HepG2 (cell line): ENCODE results near the gene BAZ1A. TPM values are rescaled to one million over a fixed set of nuclear protein-coding genes. Genes with fewer than 3 reads are reported as not detected.

Experiments used
- BORCS8-MEF2B ChIP-seq: sonication (generic); formaldehyde crosslinking; IDR thresholded peaks from 2 replicates; pipeline ENCODE4 v1.8.0; 2022; ENCODE audit warnings: mild to moderate bottlenecking, missing genetic modification reagents
- CC2D1A ChIP-seq: sonication (generic); formaldehyde crosslinking; IDR thresholded peaks from 2 replicates; pipeline ENCODE4 v1.8.1; 2023; ENCODE audit warnings: mild to moderate bottlenecking, missing genetic modification reagents
- GTF3A ChIP-seq: sonication (generic); formaldehyde crosslinking; conservative IDR thresholded peaks from 2 replicates; pipeline ENCODE4 v1.4.0; 2020; ENCODE audit warnings: mild to moderate bottlenecking, missing genetic modification reagents
- RBFOX2 ChIP-seq: fragments of 200-400 bp; formaldehyde crosslinking; IDR thresholded peaks from 2 replicates; pipeline ENCODE4 v1.6.1; 2017; ENCODE audit warnings: low read depth, mild to moderate bottlenecking, low read length
- SRSF9 ChIP-seq: fragments of 200-400 bp; formaldehyde crosslinking; IDR thresholded peaks from 2 replicates; pipeline ENCODE4 v1.6.1; 2018; ENCODE audit warnings: borderline replicate concordance, mild to moderate bottlenecking, low read depth, low read length; ENCODE audit not compliant: insufficient read depth, poor library complexity, severe bottlenecking
- ZBTB20 ChIP-seq: sonication (generic); formaldehyde crosslinking; IDR thresholded peaks from 2 replicates; pipeline ENCODE4 v1.8.1; 2023; ENCODE audit warnings: missing genetic modification reagents, low read depth, mild to moderate bottlenecking, borderline replicate concordance
- ZFP90 ChIP-seq: sonication (generic); formaldehyde crosslinking; IDR thresholded peaks from 2 replicates; pipeline ENCODE4 v1.8.0; 2022; ENCODE audit warnings: missing genetic modification reagents, mild to moderate bottlenecking, inconsistent platforms, borderline replicate concordance
- ZNF12 ChIP-seq: sonication (generic); formaldehyde crosslinking; IDR thresholded peaks from 2 replicates; pipeline ENCODE4 v1.5.0; 2020; ENCODE audit warnings: missing genetic modification reagents
- ZNF225 ChIP-seq: sonication (generic); formaldehyde crosslinking; IDR thresholded peaks from 2 replicates; pipeline ENCODE4 v1.4.0; 2020; ENCODE audit warnings: mild to moderate bottlenecking, missing genetic modification reagents
- ZNF234 ChIP-seq: sonication (generic); formaldehyde crosslinking; conservative IDR thresholded peaks from 2 replicates; pipeline ENCODE4 v1.5.1; 2020; ENCODE audit warnings: mild to moderate bottlenecking, missing genetic modification reagents
- ZNF354B ChIP-seq: sonication (generic); formaldehyde crosslinking; IDR thresholded peaks from 2 replicates; pipeline ENCODE4 v1.8.0; 2022; ENCODE audit warnings: mild to moderate bottlenecking, missing genetic modification reagents
- ZSCAN22 ChIP-seq: sonication (generic); formaldehyde crosslinking; IDR thresholded peaks from 2 replicates; pipeline ENCODE4 v1.4.0; 2020; ENCODE audit warnings: mild to moderate bottlenecking, missing genetic modification reagents
- polyA plus RNA-seq, 8 experiments: library from polyadenylated mRNA; depleted of rRNA in 3 of 8; stranded (reverse) in 7 of 8; unstranded in 1 of 8; fragments of >200 nt; fragmentation: Illumina TruSeq in 4 of 8; extraction: Trizol in 4 of 8; gene quantifications; 2 replicates each; pipeline versions ENCODE4 v1.2.1 to v1.2.3, GENCODE V29; 2011 to 2016; ENCODE audit warnings: low read depth in 4 of 8, missing spikeins in 1 of 8, mixed read lengths in 1 of 8; ENCODE audit not compliant: insufficient read depth in 1 of 8
- total RNA-seq, 5 experiments: library from RNA; depleted of rRNA; stranded (reverse); fragments of >200 nt; fragmentation: Illumina TruSeq; extraction: Trizol; gene quantifications; 2 replicates each; pipeline ENCODE4 v1.2.3, GENCODE V29; 2016; ENCODE audit warnings: low read depth in 1 of 5
- TF ChIP-seq, protein P1 (sequence below): sonication (generic); formaldehyde crosslinking; conservative IDR thresholded peaks from 2 replicates; pipeline ENCODE4 v1.5.0; 2020; ENCODE audit warnings: missing genetic modification reagents
- TF ChIP-seq, protein P2 (sequence below), 2 experiments: sonication (generic) in 1 of 2; formaldehyde crosslinking in 1 of 2; IDR thresholded peaks; 2 replicates each; pipeline versions ENCODE4 v1.4.0 to v1.6.1; 2016 to 2020; ENCODE audit warnings: borderline replicate concordance in 1 of 2, low read depth in 1 of 2, mild to moderate bottlenecking in 1 of 2, missing genetic modification reagents in 1 of 2
- TF ChIP-seq, protein P3 (sequence below): sonication (generic); formaldehyde crosslinking; IDR thresholded peaks from 2 replicates; pipeline ENCODE4 v1.8.0; 2022; ENCODE audit warnings: mild to moderate bottlenecking, missing genetic modification reagents
- TF ChIP-seq, protein P4 (sequence below): IDR thresholded peaks from 2 replicates; pipeline ENCODE4 v1.6.1; 2016
- TF ChIP-seq, protein P5 (sequence below), 2 experiments: sonication (generic) in 1 of 2; formaldehyde crosslinking in 1 of 2; IDR thresholded peaks; 2 replicates each; pipeline versions ENCODE4 v1.5.1 to v1.6.1; 2011 to 2020; ENCODE audit warnings: borderline replicate concordance in 1 of 2, low read depth in 1 of 2, low read length in 1 of 2, mild to moderate bottlenecking in 1 of 2, missing genetic modification reagents in 1 of 2, moderate library complexity in 1 of 2

BAZ1A gene
- total and polyA plus RNA-seq, 2 of the 13 experiments (the other 11 are each of a cell fraction or from before 2014, with no cell fraction given) = 20.9 to 56.8 TPM

DNA sequence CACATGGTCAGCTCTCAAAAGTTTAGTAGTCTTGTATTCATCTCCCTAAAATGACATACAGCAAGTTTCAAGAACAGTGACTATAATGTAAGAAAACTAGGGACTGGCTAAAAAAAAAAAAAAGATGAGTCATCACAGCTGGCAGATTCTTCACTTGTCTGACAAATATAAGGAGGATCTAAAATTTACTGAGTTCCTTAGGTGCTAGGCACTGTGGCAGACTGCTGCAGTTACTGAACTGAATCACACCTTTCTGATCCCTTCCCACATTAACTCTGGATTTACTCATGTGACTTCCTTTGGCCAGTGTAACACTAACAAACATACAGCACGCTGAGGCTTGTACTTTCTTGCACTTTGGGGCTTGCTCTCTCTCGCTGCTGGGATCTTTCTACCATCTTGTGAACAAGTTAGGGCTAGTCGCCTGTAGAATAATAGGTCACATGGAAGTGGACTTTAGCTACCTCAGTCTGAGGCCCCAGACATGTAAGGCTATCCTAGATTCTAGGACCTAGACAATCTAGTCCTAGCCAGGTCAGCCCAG is 32.1 kb downstream of the BAZ1A start (continued):
- TF ChIP-seq, protein P1, sequence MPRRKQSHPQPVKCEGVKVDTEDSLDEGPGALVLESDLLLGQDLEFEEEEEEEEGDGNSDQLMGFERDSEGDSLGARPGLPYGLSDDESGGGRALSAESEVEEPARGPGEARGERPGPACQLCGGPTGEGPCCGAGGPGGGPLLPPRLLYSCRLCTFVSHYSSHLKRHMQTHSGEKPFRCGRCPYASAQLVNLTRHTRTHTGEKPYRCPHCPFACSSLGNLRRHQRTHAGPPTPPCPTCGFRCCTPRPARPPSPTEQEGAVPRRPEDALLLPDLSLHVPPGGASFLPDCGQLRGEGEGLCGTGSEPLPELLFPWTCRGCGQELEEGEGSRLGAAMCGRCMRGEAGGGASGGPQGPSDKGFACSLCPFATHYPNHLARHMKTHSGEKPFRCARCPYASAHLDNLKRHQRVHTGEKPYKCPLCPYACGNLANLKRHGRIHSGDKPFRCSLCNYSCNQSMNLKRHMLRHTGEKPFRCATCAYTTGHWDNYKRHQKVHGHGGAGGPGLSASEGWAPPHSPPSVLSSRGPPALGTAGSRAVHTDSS (CRISPR knock-in tag) = no peak
- peak; percentile 90 for TF ChIP-seq ZNF12 (CRISPR knock-in tag)
- TF ChIP-seq, protein P2, sequence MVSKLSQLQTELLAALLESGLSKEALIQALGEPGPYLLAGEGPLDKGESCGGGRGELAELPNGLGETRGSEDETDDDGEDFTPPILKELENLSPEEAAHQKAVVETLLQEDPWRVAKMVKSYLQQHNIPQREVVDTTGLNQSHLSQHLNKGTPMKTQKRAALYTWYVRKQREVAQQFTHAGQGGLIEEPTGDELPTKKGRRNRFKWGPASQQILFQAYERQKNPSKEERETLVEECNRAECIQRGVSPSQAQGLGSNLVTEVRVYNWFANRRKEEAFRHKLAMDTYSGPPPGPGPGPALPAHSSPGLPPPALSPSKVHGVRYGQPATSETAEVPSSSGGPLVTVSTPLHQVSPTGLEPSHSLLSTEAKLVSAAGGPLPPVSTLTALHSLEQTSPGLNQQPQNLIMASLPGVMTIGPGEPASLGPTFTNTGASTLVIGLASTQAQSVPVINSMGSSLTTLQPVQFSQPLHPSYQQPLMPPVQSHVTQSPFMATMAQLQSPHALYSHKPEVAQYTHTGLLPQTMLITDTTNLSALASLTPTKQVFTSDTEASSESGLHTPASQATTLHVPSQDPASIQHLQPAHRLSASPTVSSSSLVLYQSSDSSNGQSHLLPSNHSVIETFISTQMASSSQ (IDR thresholded peaks at IDR 0.05; ENCODE audit: low read depth) = no peak
- TF ChIP-seq, protein P2 (CRISPR knock-in tag; IDR thresholded peaks at IDR 0.05; ENCODE audit: borderline replicate concordance) = no peak
- TF ChIP-seq ZFP90 (CRISPR knock-in tag) = no peak
- TF ChIP-seq RBFOX2 = no peak
- TF ChIP-seq ZBTB20 (CRISPR knock-in tag) = no peak
- TF ChIP-seq, protein P3, sequence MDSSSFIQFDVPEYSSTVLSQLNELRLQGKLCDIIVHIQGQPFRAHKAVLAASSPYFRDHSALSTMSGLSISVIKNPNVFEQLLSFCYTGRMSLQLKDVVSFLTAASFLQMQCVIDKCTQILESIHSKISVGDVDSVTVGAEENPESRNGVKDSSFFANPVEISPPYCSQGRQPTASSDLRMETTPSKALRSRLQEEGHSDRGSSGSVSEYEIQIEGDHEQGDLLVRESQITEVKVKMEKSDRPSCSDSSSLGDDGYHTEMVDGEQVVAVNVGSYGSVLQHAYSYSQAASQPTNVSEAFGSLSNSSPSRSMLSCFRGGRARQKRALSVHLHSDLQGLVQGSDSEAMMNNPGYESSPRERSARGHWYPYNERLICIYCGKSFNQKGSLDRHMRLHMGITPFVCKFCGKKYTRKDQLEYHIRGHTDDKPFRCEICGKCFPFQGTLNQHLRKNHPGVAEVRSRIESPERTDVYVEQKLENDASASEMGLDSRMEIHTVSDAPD (CRISPR knock-in tag) = 0 out of 2 replicates have a peak, but pooled peaks have one; percentile 36
- no peak for TF ChIP-seq ZSCAN22 (CRISPR knock-in tag)
- TF ChIP-seq ZNF354B = 0 out of 2 replicates have a peak, but pooled peaks have one; percentile 57
- 0 out of 2 replicates have a peak, but pooled peaks have one; percentile 27 for TF ChIP-seq BORCS8-MEF2B (CRISPR knock-in tag)
- no peak for TF ChIP-seq SRSF9
- TF ChIP-seq, protein P4, sequence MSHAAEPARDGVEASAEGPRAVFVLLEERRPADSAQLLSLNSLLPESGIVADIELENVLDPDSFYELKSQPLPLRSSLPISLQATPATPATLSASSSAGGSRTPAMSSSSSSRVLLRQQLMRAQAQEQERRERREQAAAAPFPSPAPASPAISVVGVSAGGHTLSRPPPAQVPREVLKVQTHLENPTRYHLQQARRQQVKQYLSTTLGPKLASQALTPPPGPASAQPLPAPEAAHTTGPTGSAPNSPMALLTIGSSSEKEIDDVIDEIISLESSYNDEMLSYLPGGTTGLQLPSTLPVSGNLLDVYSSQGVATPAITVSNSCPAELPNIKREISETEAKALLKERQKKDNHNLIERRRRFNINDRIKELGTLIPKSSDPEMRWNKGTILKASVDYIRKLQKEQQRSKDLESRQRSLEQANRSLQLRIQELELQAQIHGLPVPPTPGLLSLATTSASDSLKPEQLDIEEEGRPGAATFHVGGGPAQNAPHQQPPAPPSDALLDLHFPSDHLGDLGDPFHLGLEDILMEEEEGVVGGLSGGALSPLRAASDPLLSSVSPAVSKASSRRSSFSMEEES (CRISPR knock-in tag) = 0 out of 2 replicates have a peak, but pooled peaks have one; percentile 20
- TF ChIP-seq, protein P5, sequence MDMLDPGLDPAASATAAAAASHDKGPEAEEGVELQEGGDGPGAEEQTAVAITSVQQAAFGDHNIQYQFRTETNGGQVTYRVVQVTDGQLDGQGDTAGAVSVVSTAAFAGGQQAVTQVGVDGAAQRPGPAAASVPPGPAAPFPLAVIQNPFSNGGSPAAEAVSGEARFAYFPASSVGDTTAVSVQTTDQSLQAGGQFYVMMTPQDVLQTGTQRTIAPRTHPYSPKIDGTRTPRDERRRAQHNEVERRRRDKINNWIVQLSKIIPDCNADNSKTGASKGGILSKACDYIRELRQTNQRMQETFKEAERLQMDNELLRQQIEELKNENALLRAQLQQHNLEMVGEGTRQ (IDR thresholded peaks at IDR 0.05; ENCODE audit: low read depth, low read length) = no peak
- TF ChIP-seq, protein P5 (CRISPR knock-in tag; IDR thresholded peaks at IDR 0.05; ENCODE audit: borderline replicate concordance) = no peak
- no peak for TF ChIP-seq ZNF225 (CRISPR knock-in tag)
- no peak for TF ChIP-seq CC2D1A
- TF ChIP-seq GTF3A (CRISPR knock-in tag) = no peak
- TF ChIP-seq ZNF234 (CRISPR knock-in tag) = no peak
